Activated naive CD4-positive, alpha-beta T cell treated with anti-CD3 and anti-CD28 coated beads, Interleukin-2, amount 10 ng/mL, durations not matched to agents 7 days and 5 days (primary cell): ENCODE measurements around the gene SERPINC1.

Experiments
- CTCF ChIA-PET: fragments of 350-600 bp; sonication (Branson Sonifier 250); formaldehyde crosslinking; loops from one replicate; lab custom pipeline; 2021; ENCODE audit warnings: antibody characterized with exemption; lab: Charles Lee
- DNase-seq: peaks from one replicate; pipeline ENCODE4 v3.0.0-alpha.2; 2020
- H3K27ac Mint-ChIP-seq: one replicate; pipeline ENCODE4 v1.8.0; 2021; ENCODE audit warnings: mild to moderate bottlenecking, moderate library complexity, mixed read lengths
- H3K27me3 Mint-ChIP-seq: one replicate; pipeline ENCODE4 v1.8.0; 2021; ENCODE audit warnings: mild to moderate bottlenecking, mixed read lengths
- H3K36me3 Mint-ChIP-seq: one replicate; pipeline ENCODE4 v1.8.0; 2021; ENCODE audit warnings: mixed read lengths
- H3K4me1 Mint-ChIP-seq: one replicate; pipeline ENCODE4 v1.8.0; 2021; ENCODE audit warnings: mixed read lengths
- H3K4me3 Mint-ChIP-seq: one replicate; pipeline ENCODE4 v1.8.0; 2021; ENCODE audit warnings: mild to moderate bottlenecking, moderate library complexity, mixed read lengths
- H3K9me3 Mint-ChIP-seq: one replicate; pipeline ENCODE4 v1.8.0; 2021; ENCODE audit warnings: mixed read lengths

The SERPINC1 gene

DNA sequence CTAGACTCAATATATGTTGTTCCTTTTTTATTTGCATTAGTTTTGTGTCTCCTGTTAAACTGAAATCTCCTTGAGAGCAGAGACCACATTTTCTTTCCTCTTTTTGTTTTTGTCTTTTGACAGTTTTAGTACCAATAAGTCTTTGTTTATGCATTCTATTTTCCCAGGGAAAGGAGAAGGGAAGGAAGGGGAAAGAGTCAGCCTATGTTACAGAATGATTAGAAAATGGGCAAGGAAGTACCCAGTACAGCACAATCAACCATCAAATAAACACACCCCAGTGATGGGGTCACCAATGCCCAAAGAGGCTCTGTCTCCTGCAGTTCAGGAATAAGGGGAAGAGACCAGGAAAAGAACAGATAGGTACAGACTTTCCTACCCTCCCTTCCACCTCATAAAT is 38.9 kb downstream of the SERPINC1 start:
- CTCF ChIA-PET = no interaction called here
- Mint-ChIP-seq H3K27ac (no peak overlapping the region), H3K4me1 (peaks cover 2% of the 10 kb centered on the region), H3K27me3 (no peaks in the 10 kb centered on the region), H3K9me3 (peaks cover 1% of the 10 kb centered on the region), H3K4me3 (no peak overlapping the region), H3K36me3 (peaks cover 40% of the 10 kb centered on the region)
- no peak for DNase-seq

DNA sequence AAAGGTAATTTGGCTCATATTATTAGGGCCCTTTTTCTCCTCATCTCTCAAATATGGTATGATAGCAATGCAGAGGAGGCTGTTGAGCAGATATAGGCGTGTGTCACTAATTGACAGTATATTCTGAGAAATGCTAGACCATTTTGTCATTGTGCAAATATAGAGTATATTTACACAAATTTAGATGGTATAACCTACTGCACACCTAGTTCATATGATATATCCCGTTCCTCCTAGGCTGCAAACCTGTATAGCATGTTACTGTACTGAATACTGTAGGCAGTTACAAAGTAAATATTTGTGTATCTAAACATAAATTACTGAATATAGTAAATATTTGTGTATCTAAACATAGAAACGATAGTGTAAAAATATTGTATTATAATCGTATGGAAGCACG is 40.4 kb downstream of the SERPINC1 start:
- no peaks in the 10 kb centered on the region for H3K27me3 Mint-ChIP-seq
- H3K9me3 Mint-ChIP-seq = peaks cover 1% of the 10 kb centered on the region
- no peak for DNase-seq
- no peak overlapping the region for H3K27ac Mint-ChIP-seq
- CTCF ChIA-PET = no interaction called here
- H3K4me3 Mint-ChIP-seq = no peak overlapping the region
- peaks cover 10% of the 10 kb centered on the region for H3K4me1 Mint-ChIP-seq
- peaks cover 44% of the 10 kb centered on the region for H3K36me3 Mint-ChIP-seq

DNA sequence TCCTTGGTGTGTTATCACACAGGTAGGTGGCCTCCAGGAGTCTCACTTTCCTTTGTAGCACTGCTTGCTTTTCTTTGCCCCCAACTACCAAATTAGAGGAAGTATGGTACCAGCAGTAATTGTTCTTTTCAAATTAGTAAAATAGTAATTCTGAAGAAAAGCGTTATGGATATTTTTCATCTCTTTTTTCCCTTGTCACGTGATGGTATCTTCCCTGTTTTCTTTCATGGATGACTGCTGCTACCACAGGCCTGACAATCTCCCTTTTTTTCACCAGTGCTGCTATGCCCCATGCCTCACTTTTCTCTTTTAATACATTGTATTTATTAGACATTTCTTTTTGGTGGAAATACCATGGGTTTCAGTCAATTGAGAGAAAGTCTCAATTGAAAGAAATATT is 45.6 kb downstream of the SERPINC1 start:
- CTCF ChIA-PET = interaction anchor here (0.6 kb wide), 1 partner anchor 37 kb away, joined by 3 read pairs; no protein-coding TSS in a partner anchor
- Mint-ChIP-seq H3K27me3 (no peaks in the 10 kb centered on the region), H3K27ac (peak overlapping the region; percentile 96), H3K36me3 (peaks cover 37% of the 10 kb centered on the region), H3K4me1 (peaks cover 46% of the 10 kb centered on the region), H3K9me3 (no peaks in the 10 kb centered on the region), H3K4me3 (no peak overlapping the region)
- DNase-seq = no peak

DNA sequence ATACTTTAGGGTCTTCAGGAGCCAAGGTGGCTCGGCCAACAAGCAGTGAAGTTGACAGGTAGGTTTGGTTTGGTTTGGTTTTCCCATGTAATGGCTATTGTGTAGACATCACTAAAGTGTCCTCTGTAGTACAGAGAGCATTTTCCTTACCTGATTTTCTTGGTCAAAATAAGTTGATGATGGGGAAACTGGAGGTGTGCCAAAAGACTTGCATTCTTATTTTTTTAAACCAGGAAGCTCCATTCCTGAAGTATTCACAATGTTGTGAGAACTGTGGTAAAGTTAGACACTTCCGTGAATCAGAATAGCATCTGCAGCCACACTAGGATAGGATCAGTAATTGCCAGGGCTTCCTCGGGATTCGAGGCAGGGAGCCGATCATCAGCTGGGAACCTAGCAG is 46.0 kb downstream of the SERPINC1 start:
- CTCF ChIA-PET = interaction anchor here (1.4 kb wide), 1 partner anchor 440 kb away, joined by 3 read pairs; no protein-coding TSS in a partner anchor
- Mint-ChIP-seq H3K36me3 (peaks cover 40% of the 10 kb centered on the region), H3K27ac (peak overlapping the region; percentile 96), H3K9me3 (no peaks in the 10 kb centered on the region), H3K4me1 (peaks cover 50% of the 10 kb centered on the region), H3K27me3 (no peaks in the 10 kb centered on the region), H3K4me3 (peak overlapping the region; percentile 93)
- DNase-seq = no peak

DNA sequence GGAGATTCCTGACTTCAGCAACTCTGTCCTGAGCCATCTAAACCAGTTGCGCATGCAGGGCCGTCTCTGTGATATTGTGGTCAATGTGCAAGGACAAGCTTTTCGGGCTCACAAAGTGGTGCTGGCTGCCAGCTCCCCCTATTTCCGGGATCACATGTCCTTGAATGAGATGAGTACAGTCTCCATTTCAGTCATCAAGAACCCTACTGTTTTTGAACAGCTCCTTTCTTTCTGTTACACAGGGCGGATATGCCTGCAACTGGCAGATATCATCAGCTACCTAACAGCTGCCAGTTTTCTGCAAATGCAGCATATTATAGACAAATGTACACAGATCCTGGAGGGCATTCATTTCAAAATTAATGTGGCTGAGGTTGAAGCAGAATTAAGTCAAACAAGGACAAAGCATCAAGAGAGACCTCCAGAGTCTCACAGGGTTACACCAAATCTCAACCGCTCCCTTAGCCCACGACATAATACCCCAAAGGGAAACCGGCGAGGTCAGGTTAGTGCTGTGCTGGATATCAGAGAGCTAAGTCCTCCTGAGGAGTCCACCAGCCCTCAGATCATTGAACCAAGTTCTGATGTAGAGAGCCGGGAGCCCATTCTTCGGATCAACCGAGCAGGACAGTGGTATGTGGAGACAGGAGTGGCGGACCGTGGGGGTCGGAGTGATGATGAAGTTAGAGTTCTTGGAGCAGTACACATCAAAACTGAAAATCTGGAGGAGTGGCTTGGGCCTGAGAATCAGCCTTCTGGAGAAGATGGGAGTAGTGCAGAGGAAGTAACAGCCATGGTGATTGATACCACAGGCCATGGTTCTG is 46.7 kb downstream of the SERPINC1 start:
- peak; percentile 53 for DNase-seq
- peaks cover 40% of the 10 kb centered on the region for H3K36me3 Mint-ChIP-seq
- CTCF ChIA-PET = interaction anchor here (0.6 to 1.4 kb wide), 2 partner anchors 231 to 439 kb away, joined by 3 read pairs; no protein-coding TSS in a partner anchor
- peaks cover 56% of the 10 kb centered on the region for H3K4me1 Mint-ChIP-seq
- H3K27me3 Mint-ChIP-seq = no peaks in the 10 kb centered on the region
- peak overlapping the region; percentile 96 for H3K27ac Mint-ChIP-seq
- H3K9me3 Mint-ChIP-seq = no peaks in the 10 kb centered on the region
- H3K4me3 Mint-ChIP-seq = peak overlapping the region; percentile 93

DNA sequence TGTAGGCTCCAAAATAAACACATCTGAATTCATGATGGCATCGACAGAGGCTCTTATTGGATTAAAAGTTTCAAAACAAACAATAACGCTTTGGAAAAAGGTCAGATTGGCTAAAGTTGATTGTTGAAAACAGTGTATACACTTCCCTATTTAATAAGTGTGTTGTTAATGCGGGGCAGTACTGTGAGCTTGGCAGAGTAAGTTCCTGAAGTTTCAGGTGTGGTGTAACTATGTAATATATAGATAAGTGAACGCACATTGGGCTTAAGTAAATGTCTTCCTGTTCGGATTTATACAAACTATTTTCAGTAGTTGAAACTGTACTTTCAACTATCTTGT is 48.1 kb downstream of the SERPINC1 start:
- no peaks in the 10 kb centered on the region for H3K9me3 Mint-ChIP-seq
- no peaks in the 10 kb centered on the region for H3K27me3 Mint-ChIP-seq
- no peak for DNase-seq
- CTCF ChIA-PET = interaction anchor here (0.6 to 1.9 kb wide), 2 partner anchors 439 to 959 kb away, joined by 3 to 10 read pairs; no protein-coding TSS in a partner anchor
- peak overlapping the region; percentile 96 for H3K27ac Mint-ChIP-seq
- H3K4me3 Mint-ChIP-seq = peak overlapping the region; percentile 93
- H3K4me1 Mint-ChIP-seq = peaks cover 71% of the 10 kb centered on the region
- peaks cover 48% of the 10 kb centered on the region for H3K36me3 Mint-ChIP-seq

DNA sequence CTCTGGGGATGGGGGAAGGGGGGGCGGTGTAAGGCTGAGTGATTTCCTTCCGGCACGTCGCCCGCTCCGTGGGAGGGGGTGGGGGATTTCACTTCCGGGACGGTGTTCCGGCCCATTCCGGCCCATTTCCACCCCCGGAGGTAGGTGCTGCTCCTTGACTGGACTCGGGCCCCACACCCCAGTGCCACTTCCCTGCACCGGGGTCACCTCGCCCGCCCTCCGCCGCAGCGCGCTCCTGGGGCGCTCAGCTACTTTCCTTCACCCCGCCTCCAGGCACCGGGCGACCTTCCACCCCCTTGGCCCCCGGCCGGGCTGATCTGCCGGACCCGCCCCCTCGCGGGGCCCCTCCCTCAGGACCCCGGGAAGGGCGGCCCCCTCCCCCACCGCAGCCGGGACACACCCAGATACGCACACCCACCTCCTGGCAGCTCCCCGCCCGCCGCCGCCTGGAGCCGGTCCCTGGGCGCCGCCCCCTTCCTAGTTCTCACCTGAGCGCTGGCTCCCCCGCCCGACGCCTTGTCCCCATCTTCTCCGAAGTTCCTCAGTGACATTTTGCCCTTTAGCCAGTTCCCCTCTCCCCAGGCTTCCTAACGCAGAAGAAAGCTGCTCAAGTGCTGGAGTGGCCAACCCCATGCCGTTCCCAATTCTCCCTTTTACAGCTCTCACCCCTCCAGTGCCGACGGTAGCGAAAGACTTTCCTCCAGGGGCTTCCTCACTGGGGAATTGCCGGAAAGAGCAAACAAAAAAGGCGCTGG is 48.7 kb downstream of the SERPINC1 start, which contains the start of gene ZBTB37:
Gene ZBTB37, plus strand, starts transcription at position 115 of the 755 bp plus-strand sequence. CDS start 1,846 bp downstream, outside the sequence.
- peak within 1 kb of the TSS; percentile 93 for H3K4me3 Mint-ChIP-seq
- no peaks in the 10 kb centered on the region for H3K9me3 Mint-ChIP-seq
- peak within 1 kb of the TSS; percentile 96 for H3K27ac Mint-ChIP-seq
- H3K27me3 Mint-ChIP-seq = no peaks in the 10 kb centered on the region
- H3K36me3 Mint-ChIP-seq = peaks cover 53% of the 10 kb centered on the region
- peak; percentile 97 for DNase-seq
- CTCF ChIA-PET = interaction anchor here (0.6 to 1.9 kb wide), 2 partner anchors 439 to 960 kb away, joined by 3 to 10 read pairs; no protein-coding TSS in a partner anchor
- peaks cover 76% of the 10 kb centered on the region for H3K4me1 Mint-ChIP-seq

DNA sequence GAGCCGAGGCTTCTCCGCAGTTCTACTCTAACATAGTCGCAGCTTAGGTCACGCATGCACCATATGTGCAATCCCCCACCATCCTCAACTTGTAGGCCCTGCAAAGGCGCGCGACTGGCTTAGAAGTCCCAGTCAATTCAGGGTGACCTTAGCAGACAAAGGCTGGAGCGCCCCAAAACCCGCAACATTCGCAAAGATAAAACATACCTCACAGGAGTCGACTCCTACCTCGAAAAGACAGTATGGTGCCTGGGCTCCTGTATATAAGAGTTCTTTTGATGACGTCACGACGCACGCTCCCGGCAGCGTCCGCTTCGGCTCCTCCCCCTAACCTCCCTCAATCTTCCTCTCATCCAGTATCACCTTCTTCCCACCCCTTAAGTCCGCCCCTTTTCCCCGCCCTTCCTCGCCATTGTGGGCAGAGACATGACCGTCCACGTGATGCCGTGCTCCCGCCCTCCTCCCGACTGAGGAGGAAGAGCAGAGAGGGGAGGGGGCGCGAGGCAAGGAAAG is 49.3 kb downstream of the SERPINC1 start, which contains the start of gene GAS5:
Gene GAS5, minus strand, starts transcription at position 237 of the 513 bp plus-strand sequence.
- Mint-ChIP-seq H3K4me3 (peak within 1 kb of the TSS; percentile 93), H3K4me1 (peaks cover 71% of the 10 kb centered on the region), H3K36me3 (peaks cover 53% of the 10 kb centered on the region), H3K27ac (peak within 1 kb of the TSS; percentile 96), H3K9me3 (no peaks in the 10 kb centered on the region), H3K27me3 (no peaks in the 10 kb centered on the region)
- peak; percentile 100 for DNase-seq
- CTCF ChIA-PET = interaction anchor here (1.9 kb wide), 1 partner anchor 438 kb away, joined by 10 read pairs; no protein-coding TSS in a partner anchor

DNA sequence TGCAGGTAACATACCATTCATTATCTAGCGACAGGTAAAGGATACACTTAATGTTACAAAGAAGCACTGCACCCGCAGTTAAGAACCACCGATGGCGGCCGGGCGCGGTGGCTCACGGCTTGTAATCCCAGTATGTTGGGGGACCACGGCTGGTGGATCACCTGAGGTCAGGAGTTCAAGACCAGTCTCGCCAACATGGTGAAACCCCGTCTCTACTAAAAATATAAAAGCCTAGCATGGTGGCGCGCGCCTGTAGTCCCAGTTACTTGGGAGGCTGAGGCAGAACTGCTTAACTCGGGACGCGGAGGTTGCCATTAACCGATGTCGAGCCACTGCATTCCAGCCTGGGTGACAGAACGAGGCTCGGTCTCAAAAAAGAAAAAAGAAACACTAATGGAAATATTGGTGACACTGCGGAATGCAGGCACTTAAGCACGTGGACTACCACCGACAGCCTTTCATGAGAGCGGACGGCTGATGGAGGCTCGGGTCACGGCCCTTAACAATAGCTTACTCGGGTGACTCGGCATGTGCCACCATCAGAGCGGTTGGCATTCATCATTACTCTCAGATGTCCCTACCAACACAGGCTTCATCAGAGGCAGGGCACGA is 49.9 kb downstream of the SERPINC1 start:
- Mint-ChIP-seq H3K27ac (peak overlapping the region; percentile 96), H3K9me3 (no peaks in the 10 kb centered on the region), H3K4me1 (peaks cover 69% of the 10 kb centered on the region), H3K4me3 (peak overlapping the region; percentile 93), H3K36me3 (peaks cover 55% of the 10 kb centered on the region), H3K27me3 (no peaks in the 10 kb centered on the region)
- CTCF ChIA-PET = no interaction called here
- peak; percentile 42 for DNase-seq

DNA sequence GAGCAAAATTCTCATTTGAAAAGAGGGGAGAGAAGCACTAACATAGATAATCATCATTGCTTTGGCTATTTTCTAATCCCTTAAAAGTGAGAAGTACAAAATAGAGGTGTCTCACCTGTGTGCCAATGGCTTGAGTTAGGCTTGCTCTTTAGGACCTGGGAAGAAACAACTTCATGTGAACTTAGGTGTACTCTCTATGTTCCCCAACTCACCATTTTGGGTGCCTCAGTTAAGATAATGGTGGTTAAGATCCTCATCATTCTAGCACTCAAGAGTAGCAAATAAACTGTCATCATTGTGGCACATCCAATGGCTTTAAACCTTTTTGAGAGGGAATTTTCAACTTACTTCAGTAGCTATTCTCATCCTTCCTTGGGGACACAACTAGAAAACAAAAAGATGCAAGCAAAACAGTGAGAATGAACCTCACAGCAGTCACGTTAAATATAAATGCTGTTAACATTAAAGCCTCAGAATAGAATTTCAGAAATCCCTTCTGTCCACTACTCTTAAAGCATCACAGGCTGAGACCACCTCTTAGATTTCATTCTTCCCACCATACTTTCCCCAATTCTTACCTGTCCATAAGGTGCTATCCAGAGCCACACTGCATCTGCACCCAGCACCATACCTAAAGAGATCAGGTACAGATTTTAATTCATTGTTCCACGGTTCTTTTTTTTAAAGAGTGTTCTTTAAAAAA is 50.6 kb downstream of the SERPINC1 start:
- Mint-ChIP-seq H3K36me3 (peaks cover 59% of the 10 kb centered on the region), H3K27me3 (no peaks in the 10 kb centered on the region), H3K4me1 (peaks cover 69% of the 10 kb centered on the region), H3K27ac (peak overlapping the region; percentile 96), H3K9me3 (no peaks in the 10 kb centered on the region), H3K4me3 (peak overlapping the region; percentile 93)
- CTCF ChIA-PET = no interaction called here
- no peak for DNase-seq

DNA sequence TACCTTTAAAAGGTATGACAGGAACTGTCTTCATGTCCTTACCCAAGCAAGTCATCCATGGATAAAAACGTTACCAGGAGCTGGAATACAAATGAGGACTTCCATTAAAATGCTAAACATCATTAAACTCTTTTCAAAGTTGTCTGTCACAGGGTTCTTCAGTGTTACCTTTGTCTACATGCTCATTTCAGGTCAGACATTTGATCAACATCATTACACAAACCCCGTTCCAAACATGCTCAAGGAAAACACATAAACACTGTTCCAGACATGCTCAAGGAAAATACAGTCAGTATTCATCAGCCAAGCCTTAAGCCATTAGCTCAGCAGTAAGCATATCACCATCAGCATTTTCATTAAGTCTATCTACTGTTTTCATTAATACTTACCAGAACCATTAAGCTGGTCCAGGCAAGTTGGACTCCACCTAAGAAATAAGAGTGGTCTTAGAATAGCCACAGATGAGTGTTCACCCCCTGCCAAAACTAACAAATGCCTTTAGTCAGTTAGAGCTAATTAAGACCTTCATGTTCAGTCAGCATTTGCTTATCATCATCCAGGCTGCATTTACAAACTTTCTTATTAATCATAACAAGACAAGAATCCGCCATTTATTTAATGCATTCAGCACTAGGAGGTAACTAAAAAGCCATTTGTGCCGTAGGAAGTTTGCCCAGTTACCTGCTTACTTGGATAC is 51.5 kb downstream of the SERPINC1 start:
- Mint-ChIP-seq H3K9me3 (no peaks in the 10 kb centered on the region), H3K4me3 (peak overlapping the region; percentile 93), H3K27ac (peak overlapping the region; percentile 96), H3K27me3 (no peaks in the 10 kb centered on the region), H3K36me3 (peaks cover 52% of the 10 kb centered on the region), H3K4me1 (peaks cover 60% of the 10 kb centered on the region)
- DNase-seq = no peak
- CTCF ChIA-PET = interaction anchor here (0.9 to 1.0 kb wide), 2 partner anchors 352 to 436 kb away, joined by 3 to 4 read pairs; no protein-coding TSS in a partner anchor

DNA sequence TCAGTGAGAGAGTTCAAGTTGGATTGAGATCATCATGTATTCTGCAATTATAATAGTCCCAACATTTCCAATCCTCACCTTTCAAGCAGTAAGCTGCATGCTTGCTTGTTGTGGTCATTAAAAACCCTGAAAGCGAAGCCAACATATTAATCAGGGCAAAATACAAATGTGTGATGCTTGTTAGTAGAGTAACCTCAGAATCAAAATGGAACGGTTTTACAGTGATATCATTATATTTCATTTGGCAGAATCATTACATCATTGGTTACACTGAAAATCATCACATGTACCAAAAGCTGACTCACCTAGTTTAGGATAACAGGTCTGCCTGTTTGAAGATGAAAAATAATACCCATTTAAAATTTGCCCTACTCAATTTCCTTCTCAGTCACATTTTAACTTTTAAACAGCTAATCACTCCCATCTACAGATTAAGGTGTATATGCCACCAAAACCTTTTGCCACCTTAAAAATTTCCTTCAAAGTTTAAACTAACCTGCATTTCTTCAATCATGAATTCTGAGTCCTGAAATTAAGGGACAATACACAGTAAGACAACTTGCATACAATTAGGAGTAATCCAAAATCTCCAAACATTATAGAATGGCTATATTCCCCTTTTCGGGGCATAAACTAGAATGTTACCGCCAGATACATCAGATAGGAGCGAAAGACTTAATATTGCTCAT is 52.8 kb downstream of the SERPINC1 start:
- Mint-ChIP-seq H3K27ac (peak overlapping the region; percentile 80), H3K4me1 (peaks cover 47% of the 10 kb centered on the region), H3K4me3 (peak overlapping the region; percentile 93), H3K9me3 (no peaks in the 10 kb centered on the region), H3K27me3 (no peaks in the 10 kb centered on the region), H3K36me3 (peaks cover 55% of the 10 kb centered on the region)
- CTCF ChIA-PET = no interaction called here
- no peak for DNase-seq
